Central memory CD8-positive, alpha-beta T cell (primary cell): Measurements from ENCODE around the gene FNBP1.
"Not testable (repeated sequence)": the region's sequence is repeated elsewhere in the genome, so short reads cannot be mapped to it uniquely, and the experiment has no call there.

Experiments used
- ATAC-seq: fragments of 150-1000 bp; cut with Tn5 transposase; replicated peaks from 2 replicates; pipeline ENCODE4 v1.10.0; 2022; ENCODE audit warnings: mild to moderate bottlenecking, moderate FRiP score, moderate number of reproducible peaks; ENCODE audit not compliant: poor library complexity, severe bottlenecking; ENCODE audit errors: extremely low read depth
- DNase-seq, 2 donors: peaks; one replicate each; pipeline ENCODE4 v3.0.0; 2021; ENCODE audit warnings: low spot score in 2 of 2
- H3K27ac Mint-ChIP-seq: one replicate; pipeline ENCODE4 v1.8.0; 2022; ENCODE audit warnings: low read depth, mild to moderate bottlenecking, moderate library complexity, mixed read lengths
- H3K27me3 Mint-ChIP-seq: one replicate; pipeline ENCODE4 v1.8.0; 2022; ENCODE audit warnings: mixed read lengths
- H3K36me3 Mint-ChIP-seq: one replicate; pipeline ENCODE4 v1.8.0; 2022; ENCODE audit warnings: mild to moderate bottlenecking, moderate library complexity, mixed read lengths; ENCODE audit not compliant: insufficient read depth
- H3K4me1 Mint-ChIP-seq: one replicate; pipeline ENCODE4 v1.8.0; 2022; ENCODE audit warnings: mixed read lengths
- H3K4me3 Mint-ChIP-seq: one replicate; pipeline ENCODE4 v1.8.0; 2022; ENCODE audit warnings: mild to moderate bottlenecking, moderate library complexity, mixed read lengths
- H3K9me3 Mint-ChIP-seq: one replicate; pipeline ENCODE4 v1.8.0; 2022; ENCODE audit warnings: mixed read lengths

The FNBP1 gene

GRCh38 chr9:129991139-129991538, 51.9 kb downstream of the FNBP1 start:
- not testable (repeated sequence) for ATAC-seq, H3K27me3 Mint-ChIP-seq, DNase-seq, H3K9me3 Mint-ChIP-seq
- Mint-ChIP-seq H3K36me3 (peaks cover 46% of the 10 kb centered on the region), H3K27ac (peak overlapping the region; percentile 97), H3K4me3 (peak overlapping the region; percentile 68), H3K4me1 (peaks cover 75% of the 10 kb centered on the region)

- ATAC-seq, result peak; percentile 57
- no peaks in the 10 kb centered on the region for H3K9me3 Mint-ChIP-seq
- peak overlapping the region; percentile 97 for H3K27ac Mint-ChIP-seq
- H3K27me3 Mint-ChIP-seq, result no peaks in the 10 kb centered on the region
- H3K36me3 Mint-ChIP-seq, result peaks cover 46% of the 10 kb centered on the region
- H3K4me1 Mint-ChIP-seq, result peaks cover 71% of the 10 kb centered on the region
- peak overlapping the region; percentile 68 for H3K4me3 Mint-ChIP-seq
- no peak for DNase-seq
These were observed 52.5 kb downstream of the FNBP1 start for GRCh38 chr9:129990269-129991010.

GRCh38 chr9:129989740-129990139, 53.2 kb downstream of the FNBP1 start:
- peak overlapping the region; percentile 97 for H3K27ac Mint-ChIP-seq
- peaks cover 70% of the 10 kb centered on the region for H3K4me1 Mint-ChIP-seq
- H3K27me3 Mint-ChIP-seq, result no peaks in the 10 kb centered on the region
- H3K9me3 Mint-ChIP-seq, result no peaks in the 10 kb centered on the region
- DNase-seq, result no peak
- H3K36me3 Mint-ChIP-seq, result peaks cover 47% of the 10 kb centered on the region
- ATAC-seq, result no peak
- peak overlapping the region; percentile 27 for H3K4me3 Mint-ChIP-seq

GRCh38 chr9:129989362-129989708, 53.7 kb downstream of the FNBP1 start:
- Mint-ChIP-seq H3K36me3 (peaks cover 47% of the 10 kb centered on the region), H3K4me3 (peak overlapping the region; percentile 27), H3K27ac (peak overlapping the region; percentile 97), H3K9me3 (no peaks in the 10 kb centered on the region), H3K27me3 (no peaks in the 10 kb centered on the region), H3K4me1 (peaks cover 72% of the 10 kb centered on the region)
- DNase-seq, result no peak
- no peak for ATAC-seq

- H3K27me3 Mint-ChIP-seq, result no peaks in the 10 kb centered on the region
- H3K9me3 Mint-ChIP-seq, result no peaks in the 10 kb centered on the region
- peaks cover 72% of the 10 kb centered on the region for H3K4me1 Mint-ChIP-seq
- ATAC-seq, result peak; percentile 61
- H3K4me3 Mint-ChIP-seq, result peak overlapping the region; percentile 27
- H3K36me3 Mint-ChIP-seq, result peaks cover 41% of the 10 kb centered on the region
- peak overlapping the region; percentile 97 for H3K27ac Mint-ChIP-seq
- no peak for DNase-seq
These were observed 54.2 kb downstream of the FNBP1 start for GRCh38 chr9:129988607-129989361.

GRCh38 chr9:129987941-129988340, 55.0 kb downstream of the FNBP1 start:
- DNase-seq (no peak), ATAC-seq (no peak)
- H3K4me1 Mint-ChIP-seq, result peaks cover 80% of the 10 kb centered on the region
- peak overlapping the region; percentile 97 for H3K27ac Mint-ChIP-seq
- peaks cover 43% of the 10 kb centered on the region for H3K36me3 Mint-ChIP-seq
- no peaks in the 10 kb centered on the region for H3K27me3 Mint-ChIP-seq
- no peaks in the 10 kb centered on the region for H3K9me3 Mint-ChIP-seq
- H3K4me3 Mint-ChIP-seq, result no peak overlapping the region

GRCh38 chr9:129987047-129987446, 55.9 kb downstream of the FNBP1 start:
- no peak for ATAC-seq
- Mint-ChIP-seq H3K27ac (peak overlapping the region; percentile 97), H3K9me3 (no peaks in the 10 kb centered on the region), H3K4me1 (peaks cover 82% of the 10 kb centered on the region), H3K27me3 (no peaks in the 10 kb centered on the region), H3K36me3 (peaks cover 39% of the 10 kb centered on the region), H3K4me3 (peak overlapping the region; percentile 43)
- no peak for DNase-seq

GRCh38 chr9:129984589-129984988, 58.4 kb downstream of the FNBP1 start:
- peak overlapping the region; percentile 59 for H3K27ac Mint-ChIP-seq
- ATAC-seq, H3K4me3 Mint-ChIP-seq, DNase-seq, H3K9me3 Mint-ChIP-seq, H3K27me3 Mint-ChIP-seq: not testable (repeated sequence)
- H3K4me1 Mint-ChIP-seq, result peaks cover 64% of the 10 kb centered on the region
- H3K36me3 Mint-ChIP-seq, result peaks cover 30% of the 10 kb centered on the region

- ATAC-seq (no peak), DNase-seq (no peak)
- H3K4me3 Mint-ChIP-seq, result no peak overlapping the region
- H3K27ac Mint-ChIP-seq, result peak overlapping the region; percentile 59
- peaks cover 63% of the 10 kb centered on the region for H3K4me1 Mint-ChIP-seq
- peaks cover 31% of the 10 kb centered on the region for H3K36me3 Mint-ChIP-seq
- H3K9me3 Mint-ChIP-seq, result no peaks in the 10 kb centered on the region
- no peaks in the 10 kb centered on the region for H3K27me3 Mint-ChIP-seq
These were observed 59.1 kb downstream of the FNBP1 start for GRCh38 chr9:129983891-129984290.

GRCh38 chr9:129981180-129981907, 61.6 kb downstream of the FNBP1 start:
- no peak overlapping the region for H3K4me3 Mint-ChIP-seq
- no peak for DNase-seq

GRCh38 chr9:129980224-129980623, 62.8 kb downstream of the FNBP1 start:
- Mint-ChIP-seq H3K36me3 (peaks cover 52% of the 10 kb centered on the region), H3K4me1 (peaks cover 40% of the 10 kb centered on the region)
- ATAC-seq, DNase-seq, H3K9me3 Mint-ChIP-seq, H3K4me3 Mint-ChIP-seq, H3K27me3 Mint-ChIP-seq, H3K27ac Mint-ChIP-seq: not testable (repeated sequence)

More at GRCh38 chr9:129981180-129981907, 61.6 kb downstream of the FNBP1 start:
- Mint-ChIP-seq H3K9me3 (no peaks in the 10 kb centered on the region), H3K4me1 (peaks cover 46% of the 10 kb centered on the region), H3K27me3 (no peaks in the 10 kb centered on the region), H3K27ac (peak overlapping the region; percentile 48), H3K36me3 (peaks cover 50% of the 10 kb centered on the region)
- ATAC-seq, result no peak

- Mint-ChIP-seq H3K27ac (peak overlapping the region; percentile 16), H3K9me3 (no peaks in the 10 kb centered on the region), H3K4me1 (peaks cover 30% of the 10 kb centered on the region), H3K4me3 (no peak overlapping the region), H3K36me3 (peaks cover 56% of the 10 kb centered on the region), H3K27me3 (no peaks in the 10 kb centered on the region)
- no peak for DNase-seq
- ATAC-seq, result no peak
These were observed 63.8 kb downstream of the FNBP1 start for GRCh38 chr9:129979071-129979745.
